CD14-positive monocyte (primary cell): Measurements from ENCODE around the gene IFNK. TPM values are rescaled to one million over a fixed set of nuclear protein-coding genes. Genes with fewer than 3 reads are reported as not detected.

Experiments
- DNase-seq, 3 donors: peaks; one replicate each; pipeline ENCODE4 v3.0.0-alpha.2; 2011 to 2022
- H2AFZ ChIP-seq: 2 replicates; pipeline ENCODE4 v1.6.0; 2012; ENCODE audit warnings: mild to moderate bottlenecking, low read depth, low read length, inconsistent platforms; ENCODE audit not compliant: insufficient read depth, poor library complexity, severe bottlenecking
- H3K27ac ChIP-seq, 2 donors: 1 replicate in 1 of 2; 2 replicates in 1 of 2; pipeline ENCODE4 v1.5.1; 2012 to 2013; ENCODE audit warnings: low read length in 2 of 2, control low read depth in 1 of 2, inconsistent platforms in 1 of 2, low read depth in 1 of 2, mild to moderate bottlenecking in 1 of 2
- H3K27me3 ChIP-seq, 2 donors: one replicate each; pipeline versions ENCODE4 v1.6.0 to v1.6.1; 2011 to 2013; ENCODE audit warnings: low read length in 2 of 2; ENCODE audit not compliant: control insufficient read depth in 2 of 2, insufficient read depth in 2 of 2
- H3K36me3 ChIP-seq, 2 donors: replicated peaks in 1 of 2; 1 replicate in 1 of 2; 2 replicates in 1 of 2; pipeline versions ENCODE4 v1.5.1 to v1.6.1; 2012 to 2013; ENCODE audit warnings: low read length in 2 of 2, control low read depth in 1 of 2, inconsistent platforms in 1 of 2, mild to moderate bottlenecking in 1 of 2; ENCODE audit not compliant: insufficient read depth in 2 of 2, control insufficient read depth in 1 of 2
- H3K4me1 ChIP-seq, 2 donors: 1 replicate in 1 of 2; 2 replicates in 1 of 2; pipeline versions ENCODE4 v1.5.1 to v1.6.1; 2012 to 2013; ENCODE audit warnings: low read length in 2 of 2, control low read depth in 1 of 2, inconsistent platforms in 1 of 2, mild to moderate bottlenecking in 1 of 2, moderate library complexity in 1 of 2; ENCODE audit not compliant: insufficient read depth in 2 of 2, control insufficient read depth in 1 of 2
- H3K4me2 ChIP-seq: replicated peaks from 2 replicates; pipeline ENCODE3; 2012; ENCODE audit warnings: low read length, moderate library complexity, mild to moderate bottlenecking; ENCODE audit not compliant: poor library complexity, severe bottlenecking; ENCODE audit errors: extremely low read depth
- H3K4me3 ChIP-seq, 3 experiments: fragments of 200-600 bp in 1 of 3; sonication (generic) in 1 of 3; replicated peaks in 1 of 3; 1 replicate in 2 of 3; 2 replicates in 1 of 3; pipeline ENCODE4 v1.5.1; 2011 to 2013; ENCODE audit warnings: low read length in 3 of 3, mild to moderate bottlenecking in 3 of 3, control low read depth in 2 of 3, low read depth in 2 of 3, inconsistent platforms in 1 of 3, moderate library complexity in 1 of 3
- H3K79me2 ChIP-seq: 2 replicates; pipeline ENCODE4 v1.6.0; 2012; ENCODE audit warnings: mild to moderate bottlenecking, control low read depth, inconsistent platforms, low read length, moderate library complexity; ENCODE audit not compliant: insufficient read depth
- H3K9ac ChIP-seq: 2 replicates; pipeline ENCODE4 v1.6.0; 2017; ENCODE audit warnings: low read length, mild to moderate bottlenecking; ENCODE audit not compliant: insufficient read depth, poor library complexity, severe bottlenecking
- H3K9me3 ChIP-seq, 2 donors: replicated peaks in 1 of 2; 1 replicate in 1 of 2; 2 replicates in 1 of 2; pipeline versions ENCODE4 v1.5.1 to v1.6.1; 2012 to 2013; ENCODE audit warnings: low read length in 2 of 2, control low read depth in 1 of 2; ENCODE audit not compliant: control insufficient read depth in 1 of 2, insufficient read depth in 1 of 2
- H4K20me1 ChIP-seq: 2 replicates; pipeline ENCODE4 v1.6.0; 2012; ENCODE audit warnings: mild to moderate bottlenecking, low read length, control low read depth, moderate library complexity; ENCODE audit not compliant: insufficient read depth
- H3K27ac Mint-ChIP-seq, 7 donors: one replicate each; pipeline ENCODE4 v1.8.0; 2020; ENCODE audit warnings: mild to moderate bottlenecking in 7 of 7, mixed read lengths in 7 of 7, moderate library complexity in 6 of 7, inconsistent platforms in 2 of 7
- H3K27me3 Mint-ChIP-seq, 3 donors: one replicate each; pipeline ENCODE4 v1.8.0; 2021 to 2022; ENCODE audit warnings: low read depth in 3 of 3, mild to moderate bottlenecking in 3 of 3, mixed read lengths in 3 of 3, moderate library complexity in 3 of 3, inconsistent platforms in 1 of 3
- H3K36me3 Mint-ChIP-seq, 2 donors: one replicate each; pipeline ENCODE4 v1.8.0; 2020; ENCODE audit warnings: mixed read lengths in 2 of 2, inconsistent platforms in 1 of 2, mild to moderate bottlenecking in 1 of 2
- H3K4me1 Mint-ChIP-seq: one replicate; pipeline ENCODE4 v1.8.0; 2020; ENCODE audit warnings: mild to moderate bottlenecking, mixed read lengths
- H3K4me3 Mint-ChIP-seq, 2 donors: one replicate each; pipeline ENCODE4 v1.8.0; 2020; ENCODE audit warnings: mild to moderate bottlenecking in 2 of 2, mixed read lengths in 2 of 2, moderate library complexity in 1 of 2
- H3K9me3 Mint-ChIP-seq, 7 donors: one replicate each; pipeline ENCODE4 v1.8.0; 2020 to 2022; ENCODE audit warnings: mixed read lengths in 7 of 7, mild to moderate bottlenecking in 6 of 7, moderate library complexity in 6 of 7, inconsistent platforms in 2 of 7
- WGBS: methylation state at CpG from one replicate; pipeline ENCODE4 v1.1.5; 2013; ENCODE audit warnings: missing lambda C conversion rate; ENCODE audit not compliant: insufficient coverage; 5-methylcytosine and 5-hydroxymethylcytosine counted together
- intact Hi-C, 2 donors: fragments of 100-400 bp; cut with micrococcal nuclease; formaldehyde crosslinking; loops; one replicate each; pipeline versions ENCODE4 v1.15.0 to v1.15.1; 2023
- polyA plus RNA-seq, 3 donors: library from polyadenylated mRNA; depleted of rRNA in 1 of 3; unstranded in 2 of 3; stranded (reverse) in 1 of 3; fragments of 300-500 nt in 2 of 3; fragments of >200 nt in 1 of 3; fragmentation: Illumina TruSeq in 2 of 3; gene quantifications; 1 replicate in 2 of 3; 2 replicates in 1 of 3; pipeline ENCODE4 v1.2.3, GENCODE V29; 2012 to 2021
- TF ChIP-seq, protein P1 (sequence below): fragments of 200-600 bp; IDR thresholded peaks from one replicate; pipeline ENCODE4 v1.8.0; 2022; ENCODE audit warnings: antibody characterized with exemption, mild to moderate bottlenecking

Gene IFNK
- polyA plus RNA-seq, 3 donors = not detected

GRCh38 chr9:27542508-27542907 is 18.4 kb downstream of the IFNK start:
- H3K36me3 Mint-ChIP-seq = peaks cover 63 to 83% of the 10 kb centered on the region in 2 donors
- peaks cover 21% of the 10 kb centered on the region for H3K4me1 Mint-ChIP-seq
- Histone ChIP-seq H3K79me2 (no peaks in the 10 kb centered on the region), H3K27me3 (no peaks in the 10 kb centered on the region), H3K4me3 (no peak overlapping the region), H3K4me1 (peaks cover 17 to 18% of the 10 kb centered on the region in 2 donors), H3K9ac (no peak overlapping the region), H4K20me1 (peaks cover 47% of the 10 kb centered on the region), H3K9me3 (no peaks in the 10 kb centered on the region), H3K36me3 (peaks cover 61 to 83% of the 10 kb centered on the region in 2 donors), H3K4me2 (no peak overlapping the region), H2AFZ (no peak overlapping the region), H3K27ac (no peak overlapping the region)
- no peak for DNase-seq
- no peaks in the 10 kb centered on the region for H3K27me3 Mint-ChIP-seq
- intact Hi-C loops = no loop called here
- WGBS = no CpG with 5 or more reads among the region's 2 CpGs
- TF ChIP-seq, protein P1, sequence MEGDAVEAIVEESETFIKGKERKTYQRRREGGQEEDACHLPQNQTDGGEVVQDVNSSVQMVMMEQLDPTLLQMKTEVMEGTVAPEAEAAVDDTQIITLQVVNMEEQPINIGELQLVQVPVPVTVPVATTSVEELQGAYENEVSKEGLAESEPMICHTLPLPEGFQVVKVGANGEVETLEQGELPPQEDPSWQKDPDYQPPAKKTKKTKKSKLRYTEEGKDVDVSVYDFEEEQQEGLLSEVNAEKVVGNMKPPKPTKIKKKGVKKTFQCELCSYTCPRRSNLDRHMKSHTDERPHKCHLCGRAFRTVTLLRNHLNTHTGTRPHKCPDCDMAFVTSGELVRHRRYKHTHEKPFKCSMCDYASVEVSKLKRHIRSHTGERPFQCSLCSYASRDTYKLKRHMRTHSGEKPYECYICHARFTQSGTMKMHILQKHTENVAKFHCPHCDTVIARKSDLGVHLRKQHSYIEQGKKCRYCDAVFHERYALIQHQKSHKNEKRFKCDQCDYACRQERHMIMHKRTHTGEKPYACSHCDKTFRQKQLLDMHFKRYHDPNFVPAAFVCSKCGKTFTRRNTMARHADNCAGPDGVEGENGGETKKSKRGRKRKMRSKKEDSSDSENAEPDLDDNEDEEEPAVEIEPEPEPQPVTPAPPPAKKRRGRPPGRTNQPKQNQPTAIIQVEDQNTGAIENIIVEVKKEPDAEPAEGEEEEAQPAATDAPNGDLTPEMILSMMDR = no peak
- no peak overlapping the region for H3K4me3 Mint-ChIP-seq
- H3K27ac Mint-ChIP-seq = peak overlapping the region in 1 of 7 donors; percentile 34
- H3K9me3 Mint-ChIP-seq = no peaks in the 10 kb centered on the region

DNA sequence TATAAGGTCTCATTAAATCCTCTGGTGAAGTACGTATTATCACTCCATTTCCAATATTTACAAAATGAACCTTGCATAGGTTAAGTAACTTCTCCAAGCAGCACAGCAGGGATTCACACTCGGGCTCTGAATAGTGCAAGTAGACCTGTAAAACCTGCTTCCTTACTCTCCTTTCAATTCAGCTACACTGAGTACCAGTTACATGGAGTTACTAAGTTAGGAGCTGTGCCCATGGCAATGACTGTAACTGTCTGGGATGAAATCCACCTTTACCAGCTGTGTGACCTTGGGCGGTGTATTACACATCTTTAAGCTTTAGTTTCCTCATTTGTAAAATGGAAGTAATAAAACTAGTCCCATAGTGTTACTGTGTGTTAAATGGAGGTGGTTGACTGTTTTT is 21.4 kb downstream of the IFNK start:
- Mint-ChIP-seq H3K36me3 (peaks cover 71 to 85% of the 10 kb centered on the region in 2 donors), H3K9me3 (no peaks in the 10 kb centered on the region), H3K4me1 (peaks cover 9% of the 10 kb centered on the region), H3K4me3 (no peak overlapping the region), H3K27ac (peak overlapping the region in 1 of 7 donors; percentile 24), H3K27me3 (no peaks in the 10 kb centered on the region)
- intact Hi-C loops = no loop called here
- Histone ChIP-seq H3K79me2 (no peaks in the 10 kb centered on the region), H3K4me2 (no peak overlapping the region), H3K4me3 (no peak overlapping the region), H3K9ac (no peak overlapping the region), H3K4me1 (peaks cover 6 to 7% of the 10 kb centered on the region in 2 donors), H4K20me1 (peaks cover 53% of the 10 kb centered on the region), H3K27ac (peak overlapping the region in 1 of 2 donors; percentile 17), H2AFZ (no peak overlapping the region), H3K36me3 (peaks cover 78 to 96% of the 10 kb centered on the region in 2 donors), H3K9me3 (no peaks in the 10 kb centered on the region), H3K27me3 (no peaks in the 10 kb centered on the region)
- WGBS = 100% methylated on average over 1 of the region's 3 CpGs
- TF ChIP-seq, protein P1 = no peak
- no peak for DNase-seq
